K562 treated with DMSO at 1 percent for 4 hours (cell line): ENCODE results near the gene CD200R1. TPM values are rescaled to one million over a fixed set of nuclear protein-coding genes. Genes with fewer than 3 reads are reported as not detected.

ENCODE experiments used
- total RNA-seq: library from RNA; unstranded; fragments of 300-600 nt; gene quantifications from 2 replicates; pipeline ENCODE4 v1.2.3, GENCODE V29; 2022; ENCODE audit not compliant: insufficient read depth

The CD200R1 gene
- total RNA-seq = not detected in 2 replicates

GRCh38 chr3:112974894-112975293 lies at the start of gene CD200R1:
Gene CD200R1, minus strand, starts transcription at chr3:112975103. Its CDS starts 246 bp downstream, at chr3:112974857.

GRCh38 chr3:112990672-112991602 lies 16.0 kb upstream of the CD200R1 start, which contains the start of gene GTPBP8:
Gene GTPBP8, plus strand, starts transcription at chr3:112990984. Its CDS starts 16 bp downstream, at chr3:112991000.

Other genes starting within 250 kb of the CD200R1 start
- gene CD200R1L, start 128.2 kb downstream of the CD200R1 start, total RNA-seq = not detected in 2 replicates
- gene GTPBP8, start 15.9 kb upstream of the CD200R1 start, total RNA-seq = 11.3 and 13.9 TPM in 2 replicates
- gene BOC, start 236.5 kb upstream of the CD200R1 start, total RNA-seq = not detected in 2 replicates